GM12892 (cell line): ENCODE data around the gene CACNA1C.

ENCODE experiments used
- DNase-seq: peaks from one replicate; pipeline ENCODE4 v3.0.0; 2011; ENCODE audit not compliant: insufficient read length
- FAIRE-seq: peaks from 2 replicates; lab custom pipeline; 2011; peaks lifted over from hg19 to GRCh38; lab: Jason Lieb, UNC
- POLR2A ChIP-seq: IDR thresholded peaks from 2 replicates; pipeline ENCODE4 v1.6.1; 2011; ENCODE audit warnings: low read depth, low read length, control low read depth
- POLR2AphosphoS5 ChIP-seq: IDR thresholded peaks from 2 replicates; pipeline ENCODE4 v1.6.1; 2011; ENCODE audit warnings: low read depth, low read length, control low read depth
- TAF1 ChIP-seq: IDR thresholded peaks from 2 replicates; pipeline ENCODE4 v1.6.1; 2011; ENCODE audit warnings: low read depth, mild to moderate bottlenecking, control low read depth, low read length, borderline replicate concordance

The CACNA1C gene

DNA sequence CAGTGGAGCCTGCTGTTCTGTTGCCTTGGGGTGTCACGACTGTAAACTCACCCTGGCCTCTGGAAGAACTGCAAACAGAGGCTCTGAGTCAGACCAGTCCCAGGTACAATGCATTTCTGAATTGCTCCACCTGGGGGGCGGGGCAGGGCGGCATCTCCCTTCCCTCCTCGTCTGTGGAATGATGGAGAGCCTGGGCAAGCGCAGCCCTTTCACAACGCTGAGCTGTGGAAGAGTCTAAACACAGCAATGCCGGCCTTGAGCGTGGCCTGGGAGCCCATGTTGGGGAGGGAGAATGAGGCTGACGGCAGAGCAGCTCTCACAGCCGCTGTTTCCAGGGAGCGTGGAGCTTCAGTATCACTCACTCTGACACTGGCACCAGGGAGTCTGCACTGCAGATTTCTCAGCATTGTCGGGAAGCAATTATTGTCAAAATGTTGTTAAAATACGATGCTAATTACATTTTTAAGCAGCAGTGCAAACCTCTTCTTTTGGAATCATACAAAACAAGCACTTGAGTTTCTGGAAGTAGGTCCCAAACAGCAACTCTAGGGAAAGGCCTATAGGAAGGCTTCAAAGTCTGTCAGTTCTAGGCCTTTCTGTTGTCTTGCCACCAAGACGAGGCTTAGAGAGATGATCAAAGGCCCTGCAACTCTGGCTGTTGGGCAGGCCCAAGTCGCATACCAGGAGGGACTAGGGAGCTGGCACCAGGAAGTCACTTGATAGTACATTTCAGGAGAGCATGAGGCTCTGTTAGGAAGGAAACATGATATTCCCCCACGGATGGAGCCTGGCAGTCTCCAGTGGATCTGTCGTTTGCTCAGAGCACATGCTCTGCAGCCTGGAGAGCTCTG, 498.0 kb downstream of the CACNA1C start:
- no peak for TF ChIP-seq TAF1
- TF ChIP-seq POLR2A: no peak
- TF ChIP-seq POLR2AphosphoS5: no peak
- no peak for FAIRE-seq
- no peak for DNase-seq

DNA sequence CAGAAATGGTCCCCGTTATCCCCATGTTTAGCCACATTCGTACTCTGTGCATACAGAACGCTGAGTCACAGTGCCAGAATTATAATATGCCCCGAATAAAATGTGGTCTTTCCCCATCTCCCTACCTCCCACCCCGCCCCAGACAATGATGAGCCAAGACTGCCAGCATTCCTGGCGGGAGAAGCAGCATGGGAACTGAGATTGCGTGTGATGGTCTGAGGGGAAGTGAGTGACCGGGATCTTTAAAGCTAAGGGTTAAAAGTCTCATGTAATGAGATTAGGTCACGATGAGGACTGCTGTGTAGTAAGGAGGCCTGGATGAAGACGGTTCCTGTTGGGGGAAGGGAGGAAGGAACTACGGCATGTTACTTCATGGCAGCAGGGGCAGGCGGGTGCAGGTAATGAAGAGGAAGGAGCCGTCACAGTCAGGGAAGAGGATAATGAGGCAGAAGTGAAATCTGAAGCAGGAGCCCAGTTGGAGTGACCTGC, 498.7 kb downstream of the CACNA1C start:
- no peak for FAIRE-seq
- no peak for TF ChIP-seq POLR2A
- DNase-seq: no peak

DNA sequence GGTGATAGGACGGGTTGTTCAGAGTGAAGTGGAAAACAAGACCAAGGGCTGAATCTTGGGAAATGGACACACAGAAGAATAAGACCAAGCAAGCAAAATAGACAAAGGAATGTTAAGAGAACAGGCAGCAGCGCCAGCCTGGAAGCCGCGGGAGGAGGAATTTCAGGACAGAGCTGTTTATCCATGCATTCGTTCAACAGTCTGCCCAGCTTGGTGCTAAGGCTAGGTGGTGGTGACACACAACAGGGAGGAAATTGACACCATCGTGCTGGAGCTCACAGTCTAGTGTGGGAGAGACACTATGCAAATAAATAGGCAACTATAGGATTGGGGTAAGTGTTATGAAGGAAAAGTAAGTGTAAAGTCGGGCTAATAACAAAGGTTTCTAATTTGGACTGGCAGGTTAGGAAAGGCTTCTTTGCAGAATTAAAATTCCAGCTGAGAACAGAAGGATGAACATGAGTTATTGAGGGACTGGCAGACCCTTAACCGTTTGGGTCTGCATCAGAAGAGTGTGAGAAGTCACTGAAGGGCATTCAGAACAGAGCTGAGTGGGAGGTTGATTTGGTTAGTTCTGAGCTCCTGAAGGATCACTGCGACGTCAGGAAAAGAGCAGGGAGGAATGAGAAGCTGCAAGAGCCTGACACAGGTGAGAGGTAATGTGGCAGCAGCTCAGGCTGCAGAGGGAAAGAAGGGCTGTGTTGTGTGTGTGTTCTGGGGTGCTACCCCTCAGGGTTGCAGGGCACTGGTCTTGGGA, 499.4 kb downstream of the CACNA1C start:
- DNase-seq (no peak), FAIRE-seq (no peak)
- TF ChIP-seq POLR2A (no peak), TAF1 (no peak), POLR2AphosphoS5 (no peak)

DNA sequence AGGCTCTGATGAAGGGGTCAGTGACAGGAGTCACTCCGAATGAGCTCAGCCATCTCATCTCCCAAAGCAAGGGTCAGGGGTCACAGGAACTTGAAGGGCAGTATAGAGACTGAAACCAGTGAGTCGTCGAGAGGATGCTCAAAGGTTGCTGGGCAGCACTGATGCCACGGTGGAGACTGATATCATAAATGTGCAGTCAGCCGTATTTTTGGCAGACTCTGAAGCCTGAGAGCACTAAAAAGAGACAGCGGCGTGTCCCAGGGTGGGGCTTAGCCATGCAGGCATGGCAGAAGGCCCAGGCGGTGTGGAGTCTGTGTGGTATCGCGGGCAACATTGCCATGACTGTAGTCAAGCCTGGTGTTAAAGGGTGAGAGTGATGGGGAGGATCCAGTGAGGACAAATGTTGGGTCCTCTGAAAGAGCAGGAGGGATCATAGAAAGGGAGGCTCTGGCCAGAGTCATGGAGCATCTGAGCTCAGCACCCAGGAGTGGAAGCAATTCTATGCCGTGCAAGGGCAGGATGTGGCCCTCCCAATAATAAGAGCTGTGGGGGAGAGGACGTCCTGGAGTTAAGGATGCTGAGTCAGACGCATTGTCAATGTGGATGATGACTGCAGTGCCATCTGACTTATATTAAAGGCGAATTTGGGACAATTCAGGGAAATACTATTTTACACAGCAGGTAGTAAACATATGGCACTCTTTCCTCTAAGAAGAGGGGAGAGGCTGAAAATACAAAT, 500.8 kb downstream of the CACNA1C start:
- FAIRE-seq (no peak), DNase-seq (no peak)
- no peak for TF ChIP-seq POLR2AphosphoS5
- TF ChIP-seq TAF1: no peak
- no peak for TF ChIP-seq POLR2A

DNA sequence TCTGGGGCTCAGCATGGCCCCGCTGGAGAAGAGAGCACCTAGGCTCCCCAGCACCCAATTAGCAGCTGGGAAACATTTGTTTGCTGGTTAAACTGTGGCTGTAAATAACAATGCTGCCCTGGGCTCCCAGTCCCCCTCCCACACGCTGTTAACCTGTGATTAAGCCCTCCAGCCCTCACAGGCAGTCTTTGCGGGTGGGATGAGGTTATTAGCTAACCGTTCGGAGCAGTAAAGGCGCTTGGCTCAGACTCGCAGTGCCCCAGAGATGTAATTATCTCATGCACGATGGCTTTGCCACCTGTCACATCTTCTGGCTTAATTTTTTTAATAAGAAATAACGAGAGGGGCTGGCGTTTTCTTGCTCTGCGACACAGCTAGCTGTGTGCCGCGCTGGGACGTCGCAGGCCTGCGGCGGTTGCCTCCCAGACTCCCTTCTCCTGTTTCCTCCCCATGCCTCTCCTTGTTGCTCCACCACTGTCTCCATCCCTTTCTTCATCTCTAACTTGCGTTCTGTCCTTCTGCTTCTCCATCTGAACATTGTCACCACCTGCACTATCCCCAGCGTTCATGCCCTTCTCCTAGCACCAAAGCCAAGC, 502.8 kb downstream of the CACNA1C start:
- no peak for TF ChIP-seq POLR2A
- no peak for TF ChIP-seq TAF1
- TF ChIP-seq POLR2AphosphoS5: no peak
- FAIRE-seq (no peak), DNase-seq (no peak)

DNA sequence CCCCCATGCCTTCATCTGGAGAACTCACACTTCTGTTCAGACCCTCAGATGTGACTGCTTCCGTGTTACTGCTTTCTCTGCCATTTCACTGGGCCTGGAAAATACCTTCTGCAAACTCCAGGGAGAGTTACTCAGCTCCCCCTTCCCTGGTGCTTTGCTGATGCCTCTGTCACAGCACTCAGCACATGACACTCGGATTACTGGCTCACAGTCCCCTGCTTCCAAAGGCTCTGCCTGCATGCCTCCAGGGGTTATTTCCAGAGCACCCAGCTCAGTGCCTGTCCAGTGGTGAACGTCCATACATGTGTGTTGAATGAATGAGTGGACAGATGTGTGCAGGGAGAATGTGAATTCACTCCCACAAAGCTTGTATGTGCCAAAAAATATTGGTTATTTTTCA, 504.8 kb downstream of the CACNA1C start:
- no peak for TF ChIP-seq POLR2A
- no peak for FAIRE-seq

DNA sequence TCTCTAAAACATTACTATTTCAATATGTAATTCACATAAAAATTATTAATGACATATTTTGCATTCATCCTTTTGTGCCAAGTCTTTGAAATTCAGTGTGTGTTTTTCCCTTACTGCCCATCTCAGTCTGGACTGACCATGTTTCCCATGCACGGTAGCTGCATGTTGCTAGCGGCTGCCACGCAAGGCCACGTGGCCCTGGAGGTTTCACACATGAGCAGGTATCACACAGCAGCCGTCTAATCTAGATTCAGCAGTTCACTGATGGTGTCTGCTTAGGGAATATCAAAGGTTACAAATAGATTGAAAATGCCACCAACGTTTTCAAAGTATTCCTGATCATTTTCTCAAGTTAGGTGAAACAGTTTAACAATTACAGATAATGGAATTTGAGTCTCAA, 507.1 kb downstream of the CACNA1C start:
- FAIRE-seq (no peak), DNase-seq (no peak)
- TF ChIP-seq POLR2AphosphoS5 (no peak), TAF1 (no peak), POLR2A (no peak)

More for the DNA sequence above, 504.8 kb downstream of the CACNA1C start:
- DNase-seq: no peak

DNA sequence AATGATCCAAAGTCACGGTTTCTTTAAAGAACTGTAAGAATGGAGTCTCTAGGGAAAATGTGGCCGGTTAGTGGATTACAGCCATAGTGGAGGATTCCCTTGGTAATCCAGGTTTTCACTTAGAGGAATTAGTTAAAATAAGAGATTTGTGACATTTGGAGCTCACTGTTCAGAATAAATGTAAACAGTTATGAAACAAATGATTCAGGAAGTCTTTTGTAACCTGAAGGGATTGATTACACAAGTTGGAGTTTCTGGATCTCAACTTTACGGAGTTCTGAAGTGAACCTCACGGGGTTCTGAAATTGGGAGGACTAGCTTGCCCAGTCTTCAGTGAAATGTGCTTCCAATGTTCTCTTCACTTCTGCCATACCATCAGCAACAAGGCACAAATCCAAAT, 507.6 kb downstream of the CACNA1C start:
- no peak for TF ChIP-seq POLR2A
- no peak for TF ChIP-seq TAF1
- no peak for TF ChIP-seq POLR2AphosphoS5
- FAIRE-seq (no peak), DNase-seq (no peak)

DNA sequence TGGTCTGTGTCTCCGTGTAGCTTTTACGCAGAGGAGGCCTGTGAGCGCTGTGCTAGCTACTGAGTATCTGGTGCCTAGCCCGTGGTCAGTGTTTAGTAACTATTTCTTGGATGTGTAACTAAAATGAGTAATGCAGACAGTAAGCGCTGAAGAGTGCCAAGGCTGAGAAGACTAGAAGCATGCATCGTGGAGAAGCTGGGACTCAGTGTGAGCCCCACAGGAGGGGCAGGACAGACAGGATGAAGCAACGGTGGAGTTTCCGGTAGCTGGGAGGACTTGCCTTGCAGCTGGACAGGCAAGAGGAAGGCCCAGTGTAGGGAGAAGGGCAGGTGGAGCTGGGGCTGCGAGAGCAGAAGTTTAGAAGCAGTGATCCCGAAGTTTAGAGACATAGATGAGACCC, 508.6 kb downstream of the CACNA1C start:
- FAIRE-seq (no peak), DNase-seq (no peak)
- TF ChIP-seq POLR2AphosphoS5: no peak
- no peak for TF ChIP-seq POLR2A
- TF ChIP-seq TAF1: no peak

DNA sequence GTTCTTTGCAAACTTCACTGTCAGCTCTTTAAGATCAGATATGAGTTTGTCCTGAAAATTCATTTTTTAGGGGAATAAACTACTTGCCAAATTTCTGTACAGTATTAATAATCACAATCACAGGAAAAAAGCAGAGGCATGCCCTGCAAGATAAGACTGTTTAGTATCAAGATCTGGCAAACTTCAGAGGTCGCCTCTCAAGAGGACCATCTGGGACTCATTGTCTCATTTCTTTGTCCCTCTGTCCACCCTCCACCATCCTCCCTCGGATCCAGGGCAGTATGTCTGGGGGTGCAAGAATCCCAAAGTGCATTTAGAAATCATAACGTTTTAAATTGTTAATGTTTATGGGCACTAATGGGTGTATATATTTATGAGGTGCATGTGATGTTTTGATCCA, 509.6 kb downstream of the CACNA1C start:
- no peak for TF ChIP-seq POLR2A
- no peak for TF ChIP-seq POLR2AphosphoS5
- no peak for TF ChIP-seq TAF1
- DNase-seq (no peak), FAIRE-seq (no peak)

DNA sequence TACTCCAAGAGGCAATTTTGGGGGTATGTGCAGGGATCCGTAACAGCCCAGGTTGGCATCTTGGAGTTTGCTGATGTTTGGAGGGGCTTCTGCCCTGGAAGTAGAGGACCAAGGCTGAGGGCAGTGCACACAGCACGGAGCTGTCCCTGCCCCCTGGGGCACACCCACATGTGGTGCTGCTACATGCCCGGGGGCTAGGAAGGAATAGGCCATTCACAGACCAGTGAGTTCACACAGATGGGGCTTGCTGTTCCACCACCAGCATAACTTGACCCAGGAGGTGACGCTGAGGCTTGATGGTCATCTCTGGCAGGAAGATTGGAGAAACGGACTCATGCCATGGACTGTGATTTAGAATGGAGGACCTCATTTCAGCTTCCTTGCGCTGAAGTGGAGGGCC, 510.9 kb downstream of the CACNA1C start:
- FAIRE-seq (no peak), DNase-seq (no peak)
- TF ChIP-seq POLR2A (no peak), TAF1 (no peak), POLR2AphosphoS5 (no peak)
